ENCODE data around the gene CHRNB2. TPM values are rescaled to one million over a fixed set of nuclear protein-coding genes. Genes with fewer than 3 reads are reported as not detected.

Gene CHRNB2
- total RNA-seq, 1 experiment from 2014 or later, result 1.8 TPM

GRCh38 chr1:154614901-154615300 lies 47.3 kb downstream of the CHRNB2 start:
- H3K36me3 Mint-ChIP-seq (ENCODE audit: insufficient read depth in 1 of 3, low read depth in 3 of 3), result no peaks in the 10 kb centered on the region
- Histone ChIP-seq H3K18ac (ENCODE audit: insufficient read length, low read depth, low read length) (no peak overlapping the region), H2AFZ (ENCODE audit: low read length) (no peak overlapping the region), H3K23me2 (ENCODE audit: insufficient read length, low read depth, low read length, poor library complexity, severe bottlenecking) (no peaks in the 10 kb centered on the region), H3K23ac (ENCODE audit: insufficient read length, low read depth, low read length) (no peak overlapping the region), H2BK5ac (ENCODE audit: insufficient read length, low read length) (no peak overlapping the region), H2AK5ac (ENCODE audit: insufficient read length, low read length) (no peak overlapping the region), H2BK120ac (ENCODE audit: low read depth, low read length, poor library complexity, severe bottlenecking) (no peak overlapping the region), H3K9me3 (ENCODE audit: control insufficient read depth, low read depth, low read length) (no peaks in the 10 kb centered on the region), H3K79me2 (ENCODE audit: insufficient read depth, low read length) (peaks cover 28% of the 10 kb centered on the region; the same call in 1 of the 2 replicates), H3K27me3 (ENCODE audit: insufficient read depth, low read length) (no peaks in the 10 kb centered on the region), H3K56ac (ENCODE audit: insufficient read length, low read depth, low read length) (no peak overlapping the region), H3K27ac (ENCODE audit: insufficient read length, low read depth, low read length) (no peak overlapping the region), H3K4me2 (ENCODE audit: insufficient read depth, insufficient read length, low read length) (no peak overlapping the region), H2BK15ac (ENCODE audit: low read depth, low read length) (no peak overlapping the region), H3K9ac (ENCODE audit: extremely low read depth, insufficient read length, low read length) (no peak overlapping the region), H3T11ph (ENCODE audit: low read length) (no peak overlapping the region), H4K8ac (replicated peaks; ENCODE audit: insufficient read length, low read depth, low read length) (no peak overlapping the region), H3K79me1 (ENCODE audit: insufficient read depth, low read depth, low read length, poor library complexity, severe bottlenecking) (peaks cover 4% of the 10 kb centered on the region), H3K4me1 (ENCODE audit: insufficient read depth, low read length) (peaks cover 13% of the 10 kb centered on the region; the same call in 1 of the 2 replicates), H4K5ac (ENCODE audit: insufficient read length, low read depth, low read length) (no peak overlapping the region), H4K20me1 (ENCODE audit: control insufficient read depth, insufficient read depth, insufficient read length) (no peaks in the 10 kb centered on the region), H2BK12ac (ENCODE audit: insufficient read length, low read depth, low read length) (no peak overlapping the region), H2BK20ac (ENCODE audit: low read depth, low read length, poor library complexity, severe bottlenecking) (no peak overlapping the region), H3K4ac (ENCODE audit: low read depth, low read length) (no peak overlapping the region), H4K91ac (ENCODE audit: insufficient read length, low read depth, low read length) (no peak overlapping the region), H3K14ac (ENCODE audit: insufficient read depth, low read length) (no peak overlapping the region)
- no CpG with 5 or more reads among the region's 6 CpGs for WGBS (ENCODE audit: extremely low coverage, insufficient read length, low lambda C conversion rate)
- H3K9me3 Mint-ChIP-seq, result no peaks in the 10 kb centered on the region
- H3K4me3 Mint-ChIP-seq, result no peak overlapping the region
- peak overlapping the region in 2 of 3 experiments; percentile 32 to 88; a peak in 4 of 7 replicates for H3K27ac Mint-ChIP-seq
- DNase-seq, result peak; percentile 44
- TF ChIP-seq, protein P1, sequence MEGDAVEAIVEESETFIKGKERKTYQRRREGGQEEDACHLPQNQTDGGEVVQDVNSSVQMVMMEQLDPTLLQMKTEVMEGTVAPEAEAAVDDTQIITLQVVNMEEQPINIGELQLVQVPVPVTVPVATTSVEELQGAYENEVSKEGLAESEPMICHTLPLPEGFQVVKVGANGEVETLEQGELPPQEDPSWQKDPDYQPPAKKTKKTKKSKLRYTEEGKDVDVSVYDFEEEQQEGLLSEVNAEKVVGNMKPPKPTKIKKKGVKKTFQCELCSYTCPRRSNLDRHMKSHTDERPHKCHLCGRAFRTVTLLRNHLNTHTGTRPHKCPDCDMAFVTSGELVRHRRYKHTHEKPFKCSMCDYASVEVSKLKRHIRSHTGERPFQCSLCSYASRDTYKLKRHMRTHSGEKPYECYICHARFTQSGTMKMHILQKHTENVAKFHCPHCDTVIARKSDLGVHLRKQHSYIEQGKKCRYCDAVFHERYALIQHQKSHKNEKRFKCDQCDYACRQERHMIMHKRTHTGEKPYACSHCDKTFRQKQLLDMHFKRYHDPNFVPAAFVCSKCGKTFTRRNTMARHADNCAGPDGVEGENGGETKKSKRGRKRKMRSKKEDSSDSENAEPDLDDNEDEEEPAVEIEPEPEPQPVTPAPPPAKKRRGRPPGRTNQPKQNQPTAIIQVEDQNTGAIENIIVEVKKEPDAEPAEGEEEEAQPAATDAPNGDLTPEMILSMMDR (conservative IDR thresholded peaks at IDR 0.05), result peak; percentile 48; the same call in 2 of the 3 replicates
- no peaks in the 10 kb centered on the region for H3K27me3 Mint-ChIP-seq (ENCODE audit: low read depth)
- H3K4me1 Mint-ChIP-seq, result peaks cover 50 to 51% of the 10 kb centered on the region in 2 experiments
